ENCODE data around the gene POLE.

GRCh38 chr12:132582058-132582420 is 105.1 kb downstream of the POLE start:
- TF ChIP-seq CTCF (IDR thresholded peaks at IDR 0.05) (no peak), ZFX (IDR thresholded peaks at IDR 0.05; ENCODE audit: borderline replicate concordance) (no peak)

Measured in 22Rv1 (cell line).